Measurements from ENCODE around the gene MTHFD2. TPM values are rescaled to one million over a fixed set of nuclear protein-coding genes. Genes with fewer than 3 reads are reported as not detected.

Gene MTHFD2
- total RNA-seq, 1 donor = 268 TPM

DNA sequence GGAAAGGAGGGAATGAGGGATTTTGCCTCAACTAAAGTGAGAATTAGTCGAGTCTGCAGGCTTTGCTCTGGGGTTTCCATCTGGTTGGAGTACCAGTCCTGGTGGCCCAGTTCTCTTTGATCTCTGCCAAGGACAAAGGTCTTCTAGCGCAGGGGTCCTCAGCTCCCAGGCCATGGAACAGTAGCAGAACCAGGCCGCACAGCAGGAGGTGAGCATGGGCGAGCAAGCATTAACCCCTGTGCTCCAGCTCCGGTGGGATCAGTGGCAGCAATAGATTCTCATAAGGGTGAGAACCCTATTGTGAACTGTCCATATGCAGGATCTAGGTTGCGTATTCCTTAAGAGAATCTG, 23.9 kb downstream of the MTHFD2 start:
- H3K27ac ChIP-seq (ENCODE audit: low read depth, low read length) = no peak overlapping the region
- no peaks in the 10 kb centered on the region for H3K79me2 ChIP-seq (ENCODE audit: insufficient read depth, low read length)
- no peaks in the 10 kb centered on the region for H4K20me1 ChIP-seq (ENCODE audit: insufficient read depth, low read length)
- H3K27me3 ChIP-seq (ENCODE audit: insufficient read depth, low read length) = no peaks in the 10 kb centered on the region
- no peak overlapping the region for H3K4me2 ChIP-seq (ENCODE audit: insufficient read depth, low read length)
- H3K4me3 ChIP-seq (ENCODE audit: insufficient read depth, low read length) = no peak overlapping the region
- no peak for DNase-seq (ENCODE audit: insufficient read length, low spot score, missing footprints)
- no peaks in the 10 kb centered on the region for H3K9me3 ChIP-seq (ENCODE audit: low read depth, low read length)
- peaks cover 4% of the 10 kb centered on the region for H3K36me3 ChIP-seq (ENCODE audit: insufficient read depth, low read length)
- no peak overlapping the region for H2AFZ ChIP-seq (ENCODE audit: low read length)
- H3K4me1 ChIP-seq (ENCODE audit: insufficient read depth, low read length) = peaks cover 4% of the 10 kb centered on the region
- TF ChIP-seq, protein P1, sequence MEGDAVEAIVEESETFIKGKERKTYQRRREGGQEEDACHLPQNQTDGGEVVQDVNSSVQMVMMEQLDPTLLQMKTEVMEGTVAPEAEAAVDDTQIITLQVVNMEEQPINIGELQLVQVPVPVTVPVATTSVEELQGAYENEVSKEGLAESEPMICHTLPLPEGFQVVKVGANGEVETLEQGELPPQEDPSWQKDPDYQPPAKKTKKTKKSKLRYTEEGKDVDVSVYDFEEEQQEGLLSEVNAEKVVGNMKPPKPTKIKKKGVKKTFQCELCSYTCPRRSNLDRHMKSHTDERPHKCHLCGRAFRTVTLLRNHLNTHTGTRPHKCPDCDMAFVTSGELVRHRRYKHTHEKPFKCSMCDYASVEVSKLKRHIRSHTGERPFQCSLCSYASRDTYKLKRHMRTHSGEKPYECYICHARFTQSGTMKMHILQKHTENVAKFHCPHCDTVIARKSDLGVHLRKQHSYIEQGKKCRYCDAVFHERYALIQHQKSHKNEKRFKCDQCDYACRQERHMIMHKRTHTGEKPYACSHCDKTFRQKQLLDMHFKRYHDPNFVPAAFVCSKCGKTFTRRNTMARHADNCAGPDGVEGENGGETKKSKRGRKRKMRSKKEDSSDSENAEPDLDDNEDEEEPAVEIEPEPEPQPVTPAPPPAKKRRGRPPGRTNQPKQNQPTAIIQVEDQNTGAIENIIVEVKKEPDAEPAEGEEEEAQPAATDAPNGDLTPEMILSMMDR (IDR thresholded peaks at IDR 0.05; ENCODE audit: extremely low read depth, low read depth, low read length) = no peak

GRCh38 chr2:74223941-74224770, 25.7 kb downstream of the MTHFD2 start:
- TF ChIP-seq, protein P1 (IDR thresholded peaks at IDR 0.05; ENCODE audit: extremely low read depth, low read depth, low read length) = no peak
- Histone ChIP-seq H3K9me3 (ENCODE audit: low read depth, low read length) (no peaks in the 10 kb centered on the region), H3K4me3 (ENCODE audit: insufficient read depth, low read length) (no peak overlapping the region), H4K20me1 (ENCODE audit: insufficient read depth, low read length) (no peaks in the 10 kb centered on the region), H3K27ac (ENCODE audit: low read depth, low read length) (no peak overlapping the region), H3K79me2 (ENCODE audit: insufficient read depth, low read length) (no peaks in the 10 kb centered on the region), H3K36me3 (ENCODE audit: insufficient read depth, low read length) (no peaks in the 10 kb centered on the region), H3K27me3 (ENCODE audit: insufficient read depth, low read length) (no peaks in the 10 kb centered on the region), H3K4me1 (ENCODE audit: insufficient read depth, low read length) (peaks cover 4% of the 10 kb centered on the region), H2AFZ (ENCODE audit: low read length) (no peak overlapping the region), H3K4me2 (ENCODE audit: insufficient read depth, low read length) (no peak overlapping the region)
- DNase-seq (ENCODE audit: insufficient read length, low spot score, missing footprints) = no peak

GRCh38 chr2:74225698-74226459, 27.5 kb downstream of the MTHFD2 start:
- Histone ChIP-seq H3K27me3 (ENCODE audit: insufficient read depth, low read length) (no peaks in the 10 kb centered on the region), H3K4me2 (ENCODE audit: insufficient read depth, low read length) (no peak overlapping the region), H3K9me3 (ENCODE audit: low read depth, low read length) (no peaks in the 10 kb centered on the region), H3K4me1 (ENCODE audit: insufficient read depth, low read length) (peaks cover 4% of the 10 kb centered on the region), H3K79me2 (ENCODE audit: insufficient read depth, low read length) (no peaks in the 10 kb centered on the region), H3K27ac (ENCODE audit: low read depth, low read length) (no peak overlapping the region), H3K4me3 (ENCODE audit: insufficient read depth, low read length) (no peak overlapping the region), H4K20me1 (ENCODE audit: insufficient read depth, low read length) (no peaks in the 10 kb centered on the region), H2AFZ (ENCODE audit: low read length) (no peak overlapping the region), H3K36me3 (ENCODE audit: insufficient read depth, low read length) (no peaks in the 10 kb centered on the region)
- no peak for DNase-seq (ENCODE audit: insufficient read length, low spot score, missing footprints)
- TF ChIP-seq, protein P1 (IDR thresholded peaks at IDR 0.05; ENCODE audit: extremely low read depth, low read depth, low read length) = no peak

- Histone ChIP-seq H3K79me2 (ENCODE audit: insufficient read depth, low read length) (no peaks in the 10 kb centered on the region), H3K4me3 (ENCODE audit: insufficient read depth, low read length) (no peak overlapping the region), H3K9me3 (ENCODE audit: low read depth, low read length) (no peaks in the 10 kb centered on the region), H3K4me1 (ENCODE audit: insufficient read depth, low read length) (peaks cover 4% of the 10 kb centered on the region), H4K20me1 (ENCODE audit: insufficient read depth, low read length) (no peaks in the 10 kb centered on the region), H3K36me3 (ENCODE audit: insufficient read depth, low read length) (no peaks in the 10 kb centered on the region), H3K27me3 (ENCODE audit: insufficient read depth, low read length) (no peaks in the 10 kb centered on the region), H3K4me2 (ENCODE audit: insufficient read depth, low read length) (no peak overlapping the region), H3K27ac (ENCODE audit: low read depth, low read length) (no peak overlapping the region), H2AFZ (ENCODE audit: low read length) (no peak overlapping the region)
- TF ChIP-seq, protein P1 (IDR thresholded peaks at IDR 0.05; ENCODE audit: extremely low read depth, low read depth, low read length) = no peak
- no peak for DNase-seq (ENCODE audit: insufficient read length, low spot score, missing footprints)
Observed at GRCh38 chr2:74226648-74227213, 28.3 kb downstream of the MTHFD2 start.

Measured in osteoblast (primary cell).